IPS-20b (cell line): ENCODE data around the gene DCHS2.

Source experiments
- H3K27ac ChIP-seq: one replicate; pipeline ENCODE4 v1.5.1; 2013; ENCODE audit warnings: low read length
- H3K27me3 ChIP-seq: 2 replicates; pipeline ENCODE4 v1.6.1; 2013; ENCODE audit warnings: mild to moderate bottlenecking, low read length, inconsistent platforms; ENCODE audit not compliant: insufficient read depth
- H3K36me3 ChIP-seq: 2 replicates; pipeline ENCODE4 v1.6.1; 2013; ENCODE audit warnings: low read depth, mild to moderate bottlenecking, inconsistent platforms, low read length, moderate library complexity; ENCODE audit not compliant: insufficient read depth
- H3K4me1 ChIP-seq: 2 replicates; pipeline ENCODE4 v1.6.1; 2013; ENCODE audit warnings: mild to moderate bottlenecking, control low read depth, inconsistent platforms, low read length, moderate library complexity; ENCODE audit not compliant: insufficient read depth
- H3K4me3 ChIP-seq: 2 replicates; pipeline ENCODE4 v1.5.1; 2013; ENCODE audit warnings: mild to moderate bottlenecking, low read length, inconsistent platforms
- H3K9ac ChIP-seq: 2 replicates; pipeline ENCODE4 v1.6.1; 2013; ENCODE audit warnings: low read depth, mild to moderate bottlenecking, inconsistent platforms, low read length, moderate library complexity
- H3K9me3 ChIP-seq: 2 replicates; pipeline ENCODE4 v1.6.1; 2013; ENCODE audit warnings: mild to moderate bottlenecking, low read depth, low read length, inconsistent platforms; ENCODE audit not compliant: insufficient read depth

The DCHS2 gene

GRCh38 chr4:154186888-154187287, 304.7 kb downstream of the DCHS2 start:
- H3K27me3 ChIP-seq = no peaks in the 10 kb centered on the region
- no peak overlapping the region for H3K9ac ChIP-seq
- H3K4me3 ChIP-seq = no peak overlapping the region
- H3K4me1 ChIP-seq = peaks cover 12% of the 10 kb centered on the region; the same call in 1 of the 2 replicates
- H3K9me3 ChIP-seq = no peaks in the 10 kb centered on the region
- no peak overlapping the region for H3K27ac ChIP-seq
- no peaks in the 10 kb centered on the region for H3K36me3 ChIP-seq

GRCh38 chr4:154186035-154186434, 305.6 kb downstream of the DCHS2 start:
- Histone ChIP-seq H3K4me1 (peaks cover 12% of the 10 kb centered on the region; the same call in 1 of the 2 replicates), H3K9me3 (no peaks in the 10 kb centered on the region), H3K9ac (no peak overlapping the region), H3K4me3 (no peak overlapping the region), H3K36me3 (no peaks in the 10 kb centered on the region), H3K27me3 (no peaks in the 10 kb centered on the region), H3K27ac (no peak overlapping the region)

- Histone ChIP-seq H3K27me3 (no peaks in the 10 kb centered on the region), H3K4me1 (peaks cover 12% of the 10 kb centered on the region; the same call in 1 of the 2 replicates), H3K36me3 (no peaks in the 10 kb centered on the region)
Observed at GRCh38 chr4:154184238-154184637, 307.4 kb downstream of the DCHS2 start.

GRCh38 chr4:154183264-154183663, 308.3 kb downstream of the DCHS2 start:
- Histone ChIP-seq H3K4me1 (peaks cover 12% of the 10 kb centered on the region; the same call in 1 of the 2 replicates), H3K27ac (no peak overlapping the region), H3K27me3 (no peaks in the 10 kb centered on the region), H3K4me3 (no peak overlapping the region), H3K36me3 (no peaks in the 10 kb centered on the region), H3K9ac (no peak overlapping the region), H3K9me3 (no peaks in the 10 kb centered on the region)

More at GRCh38 chr4:154184238-154184637, 307.4 kb downstream of the DCHS2 start:
- Histone ChIP-seq H3K9me3 (no peaks in the 10 kb centered on the region), H3K4me3 (no peak overlapping the region), H3K27ac (no peak overlapping the region), H3K9ac (peak overlapping the region; percentile 8; the same call in 1 of the 2 replicates)
